B cell (primary cell): ENCODE data around the gene UBAC1. TPM values are rescaled to one million over a fixed set of nuclear protein-coding genes. Genes with fewer than 3 reads are reported as not detected.

Experiments used
- ATAC-seq: fragments of 200-7000 bp; cut with Tn5 transposase; one replicate; pipeline ENCODE4 v1.10.0; 2021; ENCODE audit warnings: low read depth, mild to moderate bottlenecking, moderate number of reproducible peaks, moderate library complexity
- CTCF ChIA-PET: fragments of 350-600 bp; sonication (Branson Sonifier 250); formaldehyde crosslinking; loops from one replicate; lab custom pipeline; 2021; ENCODE audit warnings: antibody characterized with exemption, inconsistent platforms; lab: Charles Lee
- POLR2A ChIA-PET: fragments of 350-600 bp; sonication (Branson Sonifier 250); formaldehyde crosslinking; loops from one replicate; lab custom pipeline; 2021; ENCODE audit warnings: antibody characterized with exemption; lab: Charles Lee
- DNase-seq: peaks from one replicate; pipeline ENCODE4 v3.0.0; 2013
- H2AFZ ChIP-seq: 2 replicates; pipeline ENCODE4 v1.6.1; 2012; ENCODE audit warnings: mild to moderate bottlenecking, low read depth, low read length; ENCODE audit not compliant: insufficient read depth, poor library complexity, severe bottlenecking
- H3K27ac ChIP-seq, 2 donors: 1 replicate in 1 of 2; 2 replicates in 1 of 2; pipeline ENCODE4 v1.5.1; 2012 to 2013; ENCODE audit warnings: low read length in 2 of 2, mild to moderate bottlenecking in 2 of 2, moderate library complexity in 1 of 2
- H3K27me3 ChIP-seq, 4 experiments: fragments of 200-600 bp in 1 of 4; sonication (generic) in 1 of 4; replicated peaks in 1 of 4; 1 replicate in 2 of 4; 2 replicates in 2 of 4; pipeline versions ENCODE4 v1.6.1 to v1.7.0; 2013 to 2016; ENCODE audit warnings: low read length in 3 of 4, mild to moderate bottlenecking in 2 of 4, mixed read lengths in 1 of 4, moderate library complexity in 1 of 4; ENCODE audit not compliant: insufficient read depth in 4 of 4, control insufficient read depth in 3 of 4; ENCODE audit errors: control extremely low read depth in 1 of 4
- H3K36me3 ChIP-seq, 2 experiments: replicated peaks in 1 of 2; 1 replicate in 1 of 2; 2 replicates in 1 of 2; pipeline versions ENCODE4 v1.6.1 to v1.7.1; 2013; ENCODE audit warnings: low read length in 1 of 2; ENCODE audit not compliant: insufficient read depth in 2 of 2, control insufficient read depth in 1 of 2; ENCODE audit errors: control extremely low read depth in 1 of 2, extremely low read depth in 1 of 2
- H3K4me1 ChIP-seq, 2 donors: fragments of 200-600 bp in 1 of 2; sonication (generic) in 1 of 2; 1 replicate in 1 of 2; 2 replicates in 1 of 2; pipeline versions ENCODE4 v1.5.1 to v1.6.1; 2013 to 2017; ENCODE audit warnings: low read length in 2 of 2; ENCODE audit not compliant: control insufficient read depth in 2 of 2, insufficient read depth in 2 of 2
- H3K4me2 ChIP-seq: replicated peaks from 2 replicates; pipeline ENCODE3; 2012; ENCODE audit warnings: mild to moderate bottlenecking, low read depth, low read length; ENCODE audit not compliant: poor library complexity, severe bottlenecking
- H3K4me3 ChIP-seq, 5 experiments: fragments of 200-600 bp in 1 of 5; sonication (generic) in 1 of 5; 1 replicate in 3 of 5; 2 replicates in 2 of 5; pipeline versions ENCODE4 v1.5.1 to v1.7.0; 2011 to 2016; ENCODE audit warnings: low read length in 4 of 5, mild to moderate bottlenecking in 4 of 5, low read depth in 2 of 5, control low read depth in 1 of 5, moderate library complexity in 1 of 5; ENCODE audit not compliant: insufficient read depth in 1 of 5; ENCODE audit errors: control extremely low read depth in 1 of 5, extremely low read depth in 1 of 5
- H3K79me2 ChIP-seq: fragments of 200-600 bp; sonication (generic); one replicate; pipeline ENCODE4 v1.6.0; 2016; ENCODE audit warnings: low read length; ENCODE audit not compliant: control insufficient read depth, insufficient read depth
- H3K9ac ChIP-seq: fragments of 200-600 bp; sonication (generic); 2 replicates; pipeline ENCODE4 v1.6.1; 2017; ENCODE audit warnings: mild to moderate bottlenecking, low read length, moderate library complexity
- H3K9me3 ChIP-seq, 3 donors: one replicate each; pipeline versions ENCODE4 v1.6.1 to v1.7.1; 2013; ENCODE audit warnings: low read length in 2 of 3; ENCODE audit not compliant: control insufficient read depth in 2 of 3, insufficient read depth in 1 of 3; ENCODE audit errors: control extremely low read depth in 1 of 3
- H4K20me1 ChIP-seq: 2 replicates; pipeline ENCODE4 v1.6.0; 2012; ENCODE audit warnings: mild to moderate bottlenecking, low read length; ENCODE audit not compliant: insufficient read depth, control insufficient read depth, poor library complexity, severe bottlenecking
- H3K27ac Mint-ChIP-seq: one replicate; pipeline ENCODE4 v1.8.0; 2021; ENCODE audit warnings: mixed read lengths
- H3K27me3 Mint-ChIP-seq: one replicate; pipeline ENCODE4 v1.8.0; 2021; ENCODE audit warnings: mixed read lengths
- H3K4me1 Mint-ChIP-seq: one replicate; pipeline ENCODE4 v1.8.0; 2021; ENCODE audit warnings: mixed read lengths
- H3K4me3 Mint-ChIP-seq: one replicate; pipeline ENCODE4 v1.8.0; 2021; ENCODE audit warnings: mixed read lengths
- H3K9me3 Mint-ChIP-seq: one replicate; pipeline ENCODE4 v1.8.0; 2022; ENCODE audit warnings: mixed read lengths; ENCODE audit not compliant: insufficient read depth
- CTCF ChIP-seq: fragments of 200-600 bp; IDR thresholded peaks from one replicate; pipeline ENCODE4 v1.8.0; 2022; ENCODE audit warnings: antibody characterized with exemption, mild to moderate bottlenecking
- EZH2 ChIP-seq: IDR thresholded peaks from 2 replicates; pipeline ENCODE4 v1.6.1; 2012; ENCODE audit warnings: borderline replicate concordance, low read depth, mild to moderate bottlenecking, moderate library complexity, low read length; ENCODE audit not compliant: insufficient read depth, poor library complexity, severe bottlenecking
- whole genome bisulfite sequencing: methylation state at CpG from one replicate; pipeline ENCODE4 v1.1.5; 2013; ENCODE audit warnings: missing lambda C conversion rate; ENCODE audit not compliant: insufficient coverage; 5-methylcytosine and 5-hydroxymethylcytosine counted together
- intact Hi-C: fragments of 100-400 bp; cut with micrococcal nuclease; formaldehyde crosslinking; loops from one replicate; pipeline ENCODE4 v1.10.0; 2022
- polyA plus RNA-seq: library from polyadenylated mRNA; depleted of rRNA; stranded (reverse); fragments of >200 nt; gene quantifications from 2 replicates; pipeline ENCODE4 v1.2.3, GENCODE V29; 2012
- total RNA-seq, 2 donors: library from RNA; stranded (reverse); fragments of 120-200 nt in 1 of 2; gene quantifications; 1 replicate in 1 of 2; 2 replicates in 1 of 2; pipeline versions ENCODE4 v1.2.3 to v1.2.4, GENCODE V29; 2013 to 2022

UBAC1 gene
- total and polyA plus RNA-seq, 2 donors (not counting 1 experiment from before 2014, with no cell fraction given), result 30.8 to 31.1 TPM

DNA sequence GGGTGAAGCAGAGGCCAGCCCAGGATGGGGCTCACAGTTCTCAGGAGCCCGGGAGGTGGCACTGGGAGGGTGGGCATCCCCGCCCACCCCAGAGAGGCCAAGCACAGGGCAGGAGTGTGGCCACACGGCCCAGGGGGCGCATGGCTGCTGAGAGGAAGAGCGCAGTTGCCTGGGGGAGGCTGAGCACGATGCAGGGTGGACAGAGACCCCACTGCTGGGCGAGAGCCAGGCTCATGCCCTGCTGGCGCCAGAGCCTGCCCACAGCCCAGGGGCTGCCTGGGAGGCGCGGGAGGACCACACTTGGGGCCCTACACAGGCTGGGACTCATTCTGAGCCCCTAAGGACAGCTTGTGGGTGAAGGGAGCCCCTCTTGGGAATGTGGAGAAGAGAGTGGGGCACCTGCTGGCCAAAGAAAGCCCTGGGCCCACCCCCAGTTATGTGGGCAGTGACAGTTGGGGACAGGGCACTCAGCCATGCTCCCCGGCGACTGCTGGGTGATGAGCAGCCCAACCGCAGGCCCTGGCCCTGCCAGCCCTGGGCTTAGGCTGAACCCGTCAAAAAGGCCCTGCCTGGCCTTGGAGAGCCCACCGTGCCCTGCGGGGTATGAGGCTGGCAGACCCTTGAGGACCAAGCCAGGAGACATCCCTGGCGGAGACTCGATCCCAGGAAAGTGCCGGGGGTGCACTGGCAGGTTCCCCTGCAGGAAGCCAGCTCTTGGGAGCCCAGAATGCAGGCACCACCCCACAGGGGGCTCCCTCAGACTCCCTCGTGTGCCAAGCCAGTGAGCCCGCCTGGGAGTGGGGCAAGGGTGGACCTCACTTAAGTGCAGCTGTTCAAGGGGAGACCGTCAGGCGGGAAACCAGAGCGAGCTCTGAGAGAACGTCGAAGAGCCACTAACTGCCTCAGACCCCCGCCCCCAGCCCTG lies 32.2 kb downstream of the UBAC1 start:
- no peak overlapping the region for H3K4me3 ChIP-seq
- ATAC-seq (no peak), DNase-seq (no peak)
- H3K4me2 ChIP-seq, result no peak overlapping the region
- no peak overlapping the region for H2AFZ ChIP-seq
- no peaks in the 10 kb centered on the region for H4K20me1 ChIP-seq
- H3K9ac ChIP-seq, result no peak overlapping the region
- H3K9me3 ChIP-seq, result no peaks in the 10 kb centered on the region
- H3K27me3 Mint-ChIP-seq, result no peaks in the 10 kb centered on the region
- ChIA-PET POLR2A (no interaction called here), CTCF (no interaction called here)
- no peak overlapping the region for H3K27ac ChIP-seq
- H3K9me3 Mint-ChIP-seq, result no peaks in the 10 kb centered on the region
- no peak overlapping the region for H3K4me3 Mint-ChIP-seq
- 96% methylated on average over 27 of the region's 27 CpGs for WGBS
- no peaks in the 10 kb centered on the region for H3K79me2 ChIP-seq
- intact Hi-C loops, result no loop called here
- no peak overlapping the region for H3K27ac Mint-ChIP-seq
- H3K4me1 ChIP-seq, result no peaks in the 10 kb centered on the region
- H3K4me1 Mint-ChIP-seq, result no peaks in the 10 kb centered on the region
- peaks cover 0 to 21% of the 10 kb centered on the region in 2 experiments for H3K36me3 ChIP-seq
- no peaks in the 10 kb centered on the region for H3K27me3 ChIP-seq
- TF ChIP-seq EZH2 (no peak), CTCF (no peak)

- CTCF ChIA-PET, result no interaction called here
- no peak overlapping the region for H3K27ac ChIP-seq
- H3K79me2 ChIP-seq, result no peaks in the 10 kb centered on the region
- Mint-ChIP-seq H3K4me3 (no peak overlapping the region), H3K4me1 (no peaks in the 10 kb centered on the region), H3K9me3 (no peaks in the 10 kb centered on the region), H3K27me3 (no peaks in the 10 kb centered on the region), H3K27ac (no peak overlapping the region)
- POLR2A ChIA-PET, result no interaction called here
- H4K20me1 ChIP-seq, result no peaks in the 10 kb centered on the region
- no peaks in the 10 kb centered on the region for H3K4me1 ChIP-seq
- peaks cover 0 to 17% of the 10 kb centered on the region in 2 experiments for H3K36me3 ChIP-seq
- DNase-seq (no peak), ATAC-seq (no peak)
- no peaks in the 10 kb centered on the region for H3K9me3 ChIP-seq
- H3K9ac ChIP-seq, result no peak overlapping the region
- H2AFZ ChIP-seq, result no peak overlapping the region
- intact Hi-C loops, result no loop called here
- H3K27me3 ChIP-seq, result no peaks in the 10 kb centered on the region
- H3K4me2 ChIP-seq, result no peak overlapping the region
- no peak overlapping the region for H3K4me3 ChIP-seq
- TF ChIP-seq CTCF (no peak), EZH2 (no peak)
- 91% methylated on average over 23 of the region's 23 CpGs for WGBS
Observed at GRCh38 chr9:135928074-135928730, 33.0 kb downstream of the UBAC1 start.
